OCI-LY3 (cell line): Measurements from ENCODE around the gene PROM2.

Source experiments
- H2AFZ ChIP-seq: fragments of 200-600, 300-600 bp; shearing (Covaris generic); 2 replicates; pipeline ENCODE4 v1.6.0; 2014; ENCODE audit warnings: antibody characterized with exemption, low read depth, low read length
- H3K27ac ChIP-seq: fragments of 200-600, 300-600 bp; sonication (generic); 2 replicates; pipeline ENCODE4 v1.5.1; 2014; ENCODE audit warnings: mild to moderate bottlenecking, low read length, moderate library complexity, mixed read lengths
- H3K27me3 ChIP-seq: fragments of 200-600, 300-600 bp; sonication (generic); 2 replicates; pipeline ENCODE4 v1.6.1; 2014; ENCODE audit warnings: low read depth, low read length, mixed read lengths
- H3K36me3 ChIP-seq: fragments of 200-600, 300-600 bp; sonication (generic); replicated peaks from 2 replicates; pipeline ENCODE3; 2014; ENCODE audit warnings: low read depth, low read length, mixed read lengths
- H3K4me1 ChIP-seq: fragments of 300-600, 200-600 bp; sonication (generic); 2 replicates; pipeline ENCODE4 v1.6.1; 2014; ENCODE audit warnings: low read length, mixed read lengths
- H3K4me2 ChIP-seq: fragments of 200-600, 300-600 bp; sonication (generic); 2 replicates; pipeline ENCODE4 v1.6.1; 2014; ENCODE audit warnings: low read length, mixed read lengths
- H3K4me3 ChIP-seq: fragments of 300-600, 200-600 bp; sonication (generic); 2 replicates; pipeline ENCODE4 v1.5.1; 2014; ENCODE audit warnings: antibody characterized with exemption, mild to moderate bottlenecking, low read length, moderate library complexity
- H3K79me2 ChIP-seq: fragments of 300-600, 200-600 bp; shearing (Covaris generic); 2 replicates; pipeline ENCODE4 v1.6.1; 2014; ENCODE audit warnings: mild to moderate bottlenecking, low read length, mixed read lengths
- H3K9ac ChIP-seq: fragments of 300-600, 200-600 bp; shearing (Covaris generic); 2 replicates; pipeline ENCODE4 v1.6.0; 2014; ENCODE audit warnings: mild to moderate bottlenecking, low read length, moderate library complexity
- H3K9me3 ChIP-seq: fragments of 200-600, 300-600 bp; shearing (Covaris generic); 2 replicates; pipeline ENCODE4 v1.6.1; 2014; ENCODE audit warnings: low read length, mixed read lengths; ENCODE audit not compliant: insufficient read depth
- H4K20me1 ChIP-seq: fragments of 200-600, 300-600 bp; sonication (generic); 2 replicates; pipeline ENCODE4 v1.6.1; 2016; ENCODE audit warnings: low read length, mixed read lengths; ENCODE audit not compliant: insufficient read depth
- CTCF ChIP-seq: fragments of 200-600, 300-600 bp; sonication (generic); IDR thresholded peaks from 2 replicates; pipeline ENCODE4 v1.5.1; 2014; ENCODE audit warnings: antibody characterized with exemption, low read length, low read depth
- EZH2phosphoT487 ChIP-seq: fragments of 200-600 bp; shearing (Covaris generic); IDR thresholded peaks from 2 replicates; pipeline ENCODE4 v1.6.1; 2018; ENCODE audit warnings: antibody characterized with exemption, mixed run types, low read depth

The PROM2 gene

GRCh38 chr2:95265182-95265581 is 9.1 kb upstream of the PROM2 start:
- no peak for TF ChIP-seq CTCF
- no peak for TF ChIP-seq EZH2phosphoT487
- Histone ChIP-seq H3K4me2 (no peak overlapping the region), H3K4me1 (no peaks in the 10 kb centered on the region), H2AFZ (no peak overlapping the region), H3K4me3 (no peak overlapping the region), H3K27ac (no peak overlapping the region), H4K20me1 (no peaks in the 10 kb centered on the region), H3K9ac (no peak overlapping the region), H3K36me3 (no peaks in the 10 kb centered on the region), H3K79me2 (no peaks in the 10 kb centered on the region), H3K9me3 (no peaks in the 10 kb centered on the region), H3K27me3 (no peaks in the 10 kb centered on the region; the same call in 1 of the 2 replicates)

- H3K4me2 ChIP-seq: no peak overlapping the region
- no peak overlapping the region for H3K4me3 ChIP-seq
- H3K9me3 ChIP-seq: no peaks in the 10 kb centered on the region
- TF ChIP-seq CTCF: no peak
- no peak overlapping the region for H2AFZ ChIP-seq
- H3K79me2 ChIP-seq: no peaks in the 10 kb centered on the region
- no peak overlapping the region for H3K9ac ChIP-seq
- no peaks in the 10 kb centered on the region for H4K20me1 ChIP-seq
- H3K27me3 ChIP-seq: no peaks in the 10 kb centered on the region; the same call in 1 of the 2 replicates
- no peak overlapping the region for H3K27ac ChIP-seq
- H3K36me3 ChIP-seq: no peaks in the 10 kb centered on the region
- no peaks in the 10 kb centered on the region for H3K4me1 ChIP-seq
Observed at GRCh38 chr2:95266781-95267430, 7.3 kb upstream of the PROM2 start.

- Histone ChIP-seq H3K4me2 (no peak overlapping the region), H3K4me3 (no peak overlapping the region), H3K9me3 (no peaks in the 10 kb centered on the region), H3K27ac (no peak overlapping the region), H3K27me3 (no peaks in the 10 kb centered on the region; the same call in 1 of the 2 replicates), H2AFZ (no peak overlapping the region), H3K36me3 (no peaks in the 10 kb centered on the region), H3K9ac (no peak overlapping the region), H4K20me1 (no peaks in the 10 kb centered on the region), H3K79me2 (no peaks in the 10 kb centered on the region), H3K4me1 (no peaks in the 10 kb centered on the region)
- no peak for TF ChIP-seq EZH2phosphoT487
- TF ChIP-seq CTCF: no peak
Observed at GRCh38 chr2:95267458-95268210, 6.6 kb upstream of the PROM2 start.

- Histone ChIP-seq H3K4me3 (no peak overlapping the region), H3K4me1 (no peaks in the 10 kb centered on the region), H3K27ac (no peak overlapping the region), H3K79me2 (no peaks in the 10 kb centered on the region), H2AFZ (no peak overlapping the region), H3K9ac (no peak overlapping the region), H3K9me3 (no peaks in the 10 kb centered on the region), H3K27me3 (no peaks in the 10 kb centered on the region), H3K36me3 (no peaks in the 10 kb centered on the region), H3K4me2 (no peak overlapping the region), H4K20me1 (no peaks in the 10 kb centered on the region)
- TF ChIP-seq EZH2phosphoT487 (no peak), CTCF (no peak)
Observed at GRCh38 chr2:95268211-95269035, 5.8 kb upstream of the PROM2 start.
